OCI-LY1 (cell line): ENCODE data around the gene MRRF.

Source experiments
- H2AFZ ChIP-seq: fragments of 200-600 bp; sonication (generic), shearing (Covaris generic); 2 replicates; pipeline ENCODE4 v1.6.0; 2014; ENCODE audit warnings: antibody characterized with exemption, mild to moderate bottlenecking, low read length
- H3F3A ChIP-seq: fragments of 200-600 bp; sonication (generic), shearing (Covaris generic); 2 replicates; pipeline ENCODE4 v1.6.0; 2014; ENCODE audit warnings: mild to moderate bottlenecking, antibody characterized with exemption, low read length, moderate library complexity; ENCODE audit not compliant: insufficient read depth
- H3K27ac ChIP-seq: fragments of 200-600 bp; sonication (generic); 2 replicates; pipeline ENCODE4 v1.5.1; 2014; ENCODE audit warnings: low read length, mixed run types, mild to moderate bottlenecking, low read depth; ENCODE audit not compliant: poor library complexity, severe bottlenecking
- H3K27me3 ChIP-seq: fragments of 200-600 bp; sonication (generic); 2 replicates; pipeline ENCODE4 v1.6.0; 2014; ENCODE audit warnings: antibody characterized with exemption, mild to moderate bottlenecking, low read length, moderate library complexity; ENCODE audit not compliant: insufficient read depth
- H3K36me3 ChIP-seq: fragments of 200-600 bp; sonication (generic); 2 replicates; pipeline ENCODE4 v1.6.1; 2014; ENCODE audit warnings: mild to moderate bottlenecking, antibody characterized with exemption, low read length, moderate library complexity, mixed read lengths; ENCODE audit not compliant: insufficient read depth
- H3K4me1 ChIP-seq: fragments of 200-600 bp; sonication (generic); 2 replicates; pipeline ENCODE4 v1.5.1; 2014; ENCODE audit warnings: mild to moderate bottlenecking, low read length, moderate library complexity; ENCODE audit not compliant: insufficient read depth, severe bottlenecking
- H3K4me2 ChIP-seq: fragments of 200-600 bp; sonication (generic), shearing (Covaris generic); 2 replicates; pipeline ENCODE4 v1.6.1; 2014; ENCODE audit warnings: low read length
- H3K4me3 ChIP-seq: fragments of 200-600 bp; sonication (generic); 2 replicates; pipeline ENCODE4 v1.5.1; 2014; ENCODE audit warnings: low read length, low read depth, mild to moderate bottlenecking, mixed read lengths; ENCODE audit not compliant: poor library complexity, severe bottlenecking
- H3K79me2 ChIP-seq: fragments of 200-600 bp; shearing (Covaris generic); 2 replicates; pipeline ENCODE4 v1.6.1; 2016; ENCODE audit warnings: mixed run types, low read length, mixed read lengths; ENCODE audit not compliant: insufficient read depth
- H3K9ac ChIP-seq: fragments of 200-600 bp; sonication (generic), shearing (Covaris generic); 2 replicates; pipeline ENCODE4 v1.6.1; 2014; ENCODE audit warnings: mild to moderate bottlenecking, low read length, mixed read lengths
- H3K9me2 ChIP-seq: fragments of 200-600 bp; sonication (generic), shearing (Covaris generic); 2 replicates; pipeline ENCODE4 v1.6.1; 2014; ENCODE audit warnings: low read depth, mild to moderate bottlenecking, low read length, mixed read lengths
- H3K9me3 ChIP-seq: fragments of 200-600 bp; shearing (Covaris generic); 2 replicates; pipeline ENCODE4 v1.6.1; 2014; ENCODE audit warnings: low read length, mixed read lengths
- H4K20me1 ChIP-seq: fragments of 200-600 bp; sonication (generic), shearing (Covaris generic); 2 replicates; pipeline ENCODE4 v1.6.0; 2016; ENCODE audit warnings: mild to moderate bottlenecking, low read length; ENCODE audit not compliant: insufficient read depth
- EZH2 ChIP-seq: fragments of 200-600 bp; sonication (generic), shearing (Covaris generic); IDR thresholded peaks from 2 replicates; pipeline ENCODE4 v1.8.0; 2017; ENCODE audit warnings: borderline replicate concordance, mixed run types, mild to moderate bottlenecking, antibody characterized with exemption, low read length, moderate library complexity, mixed read lengths
- TF ChIP-seq, protein P1 (sequence below): fragments of 200-600 bp; sonication (generic), shearing (Covaris generic); IDR thresholded peaks from 2 replicates; pipeline ENCODE4 v1.5.1; 2017; ENCODE audit warnings: mild to moderate bottlenecking, antibody characterized with exemption, low read length, moderate library complexity, mixed read lengths

The MRRF gene

DNA sequence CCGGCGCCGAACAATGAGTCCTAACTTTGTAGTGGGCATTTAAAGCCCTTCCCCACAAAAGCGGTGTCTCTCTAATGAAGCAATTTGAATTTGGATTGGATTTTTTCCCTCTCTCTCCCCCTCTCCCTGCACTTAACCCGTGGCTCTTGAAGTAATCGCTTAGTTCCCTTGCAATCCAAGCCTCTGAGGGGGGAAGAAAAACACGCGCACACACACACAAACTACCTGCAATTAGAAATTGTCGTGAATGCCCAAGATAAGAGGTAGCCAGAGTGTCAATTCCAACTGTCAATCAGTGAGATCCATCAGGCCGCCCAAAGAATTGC lies 37.1 kb upstream of the MRRF start:
- H3K4me2 ChIP-seq: no peak overlapping the region
- H3K9me2 ChIP-seq: no peaks in the 10 kb centered on the region
- no peak overlapping the region for H3K27ac ChIP-seq
- no peaks in the 10 kb centered on the region for H3K79me2 ChIP-seq
- no peak overlapping the region for H3K4me3 ChIP-seq
- no peaks in the 10 kb centered on the region for H3K9me3 ChIP-seq
- no peaks in the 10 kb centered on the region for H3K4me1 ChIP-seq
- H3K36me3 ChIP-seq: no peaks in the 10 kb centered on the region
- no peaks in the 10 kb centered on the region for H4K20me1 ChIP-seq
- peaks cover 4% of the 10 kb centered on the region; the same call in 1 of the 2 replicates for H3K27me3 ChIP-seq
- H3F3A ChIP-seq: no peaks in the 10 kb centered on the region
- no peak for TF ChIP-seq EZH2
- TF ChIP-seq, protein P1, sequence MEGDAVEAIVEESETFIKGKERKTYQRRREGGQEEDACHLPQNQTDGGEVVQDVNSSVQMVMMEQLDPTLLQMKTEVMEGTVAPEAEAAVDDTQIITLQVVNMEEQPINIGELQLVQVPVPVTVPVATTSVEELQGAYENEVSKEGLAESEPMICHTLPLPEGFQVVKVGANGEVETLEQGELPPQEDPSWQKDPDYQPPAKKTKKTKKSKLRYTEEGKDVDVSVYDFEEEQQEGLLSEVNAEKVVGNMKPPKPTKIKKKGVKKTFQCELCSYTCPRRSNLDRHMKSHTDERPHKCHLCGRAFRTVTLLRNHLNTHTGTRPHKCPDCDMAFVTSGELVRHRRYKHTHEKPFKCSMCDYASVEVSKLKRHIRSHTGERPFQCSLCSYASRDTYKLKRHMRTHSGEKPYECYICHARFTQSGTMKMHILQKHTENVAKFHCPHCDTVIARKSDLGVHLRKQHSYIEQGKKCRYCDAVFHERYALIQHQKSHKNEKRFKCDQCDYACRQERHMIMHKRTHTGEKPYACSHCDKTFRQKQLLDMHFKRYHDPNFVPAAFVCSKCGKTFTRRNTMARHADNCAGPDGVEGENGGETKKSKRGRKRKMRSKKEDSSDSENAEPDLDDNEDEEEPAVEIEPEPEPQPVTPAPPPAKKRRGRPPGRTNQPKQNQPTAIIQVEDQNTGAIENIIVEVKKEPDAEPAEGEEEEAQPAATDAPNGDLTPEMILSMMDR: no peak
- H2AFZ ChIP-seq: no peak overlapping the region
- no peak overlapping the region for H3K9ac ChIP-seq

GRCh38 chr9:122228191-122228567 lies 36.5 kb upstream of the MRRF start:
- Histone ChIP-seq H3K4me3 (no peak overlapping the region), H2AFZ (no peak overlapping the region), H3K9ac (no peak overlapping the region)

GRCh38 chr9:122228568-122229484 lies 35.9 kb upstream of the MRRF start, which contains the start of gene LHX6:
TSS of gene LHX6 (minus strand) at chr9:122228957. CDS start at chr9:122228740, 217 bp downstream.
- Histone ChIP-seq H3K27me3 (no peaks in the 10 kb centered on the region), H3K9me2 (no peaks in the 10 kb centered on the region)

More at GRCh38 chr9:122228191-122228567, 36.5 kb upstream of the MRRF start:
- Histone ChIP-seq H3K79me2 (no peaks in the 10 kb centered on the region), H3K36me3 (no peaks in the 10 kb centered on the region), H3K4me1 (no peaks in the 10 kb centered on the region), H4K20me1 (no peaks in the 10 kb centered on the region), H3K9me2 (no peaks in the 10 kb centered on the region), H3F3A (no peaks in the 10 kb centered on the region), H3K4me2 (no peak overlapping the region), H3K27me3 (no peaks in the 10 kb centered on the region), H3K9me3 (no peaks in the 10 kb centered on the region), H3K27ac (no peak overlapping the region)
- TF ChIP-seq EZH2: no peak
- TF ChIP-seq, protein P1: no peak

More at GRCh38 chr9:122228568-122229484, 35.9 kb upstream of the MRRF start, which contains the start of gene LHX6:
- TF ChIP-seq, protein P1: no peak
- no peak for TF ChIP-seq EZH2
- Histone ChIP-seq H3K79me2 (no peaks in the 10 kb centered on the region), H2AFZ (no peak within 1 kb of the TSS), H3F3A (no peaks in the 10 kb centered on the region), H3K4me3 (no peak within 1 kb of the TSS), H3K4me2 (no peak within 1 kb of the TSS), H3K9me3 (no peaks in the 10 kb centered on the region), H3K36me3 (no peaks in the 10 kb centered on the region), H3K9ac (no peak within 1 kb of the TSS), H3K4me1 (no peaks in the 10 kb centered on the region), H4K20me1 (no peaks in the 10 kb centered on the region), H3K27ac (no peak within 1 kb of the TSS)
